ENCODE measurements around the gene SUPV3L1.
"Not testable (repeated sequence)": the region's sequence is repeated elsewhere in the genome, so short reads cannot be mapped to it uniquely, and the experiment has no call there.

Gene SUPV3L1

GRCh38 chr10:69230128-69230527 is 50.1 kb downstream of the SUPV3L1 start:
- no peak for DNase-seq (ENCODE audit: low read depth)

- no peak for DNase-seq (ENCODE audit: low read depth)
These were observed 52.2 kb downstream of the SUPV3L1 start for GRCh38 chr10:69232252-69232651.

- DNase-seq (ENCODE audit: low read depth), result no peak
These were observed 52.9 kb downstream of the SUPV3L1 start for GRCh38 chr10:69232736-69233480.

DNA sequence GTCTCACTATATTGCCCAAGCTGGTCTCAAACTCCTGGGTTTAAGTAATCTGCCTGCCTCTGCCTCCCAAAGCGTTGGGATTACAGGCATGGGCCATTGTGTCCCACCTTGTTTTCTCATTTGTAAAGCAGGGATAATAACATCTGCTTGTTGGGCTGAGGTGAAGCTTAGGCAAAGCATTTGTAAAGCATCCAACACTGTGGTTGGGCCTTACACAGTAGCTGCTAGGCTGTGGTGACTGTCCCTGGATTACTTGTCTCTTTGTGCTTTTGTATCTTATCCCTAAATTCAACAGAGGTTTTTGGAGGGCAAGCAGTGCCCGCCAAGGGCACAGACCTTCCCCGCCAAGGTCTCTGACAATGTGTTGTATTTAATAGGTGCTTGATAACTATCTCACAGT is 54.4 kb downstream of the SUPV3L1 start:
- no peak for DNase-seq (ENCODE audit: low read depth)

- peak; percentile 82 for DNase-seq (ENCODE audit: low read depth)
These were observed 57.6 kb downstream of the SUPV3L1 start for GRCh38 chr10:69237528-69238159.

- DNase-seq (ENCODE audit: low read depth), result no peak
These were observed 59.1 kb downstream of the SUPV3L1 start for GRCh38 chr10:69239136-69239535.

DNA sequence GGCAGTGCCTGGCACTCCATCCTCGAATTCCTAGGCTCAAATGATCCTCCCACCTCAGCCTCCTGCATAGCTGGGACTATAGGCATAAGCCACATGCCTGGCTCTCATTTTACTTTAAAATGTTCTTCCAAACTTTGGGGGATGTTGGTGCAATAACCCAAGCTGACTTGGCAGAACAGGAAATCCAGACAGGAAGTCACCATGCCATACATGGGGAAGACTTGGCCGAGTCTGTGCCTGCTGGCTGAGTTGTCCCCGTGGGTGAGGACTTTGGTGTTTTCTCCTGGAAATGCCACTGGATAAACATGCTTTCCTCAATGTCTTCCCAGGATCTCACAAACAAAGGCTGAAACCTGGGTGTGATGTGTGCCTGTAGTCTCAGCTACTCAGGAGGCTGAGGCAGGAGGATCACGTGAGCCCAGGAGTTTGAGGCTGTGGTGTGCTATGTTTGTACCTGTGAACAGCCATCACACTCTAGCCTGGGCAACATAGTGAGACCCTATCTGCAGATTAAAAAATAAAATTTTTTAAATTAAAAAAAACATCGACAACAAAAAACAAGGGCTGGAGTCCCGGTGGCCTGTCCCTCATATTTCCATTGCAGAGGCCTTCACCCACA is 59.9 kb downstream of the SUPV3L1 start:
- no peak for DNase-seq (ENCODE audit: low read depth)

- DNase-seq (ENCODE audit: low read depth), result no peak
These were observed 60.4 kb downstream of the SUPV3L1 start for GRCh38 chr10:69240455-69240854.

DNA sequence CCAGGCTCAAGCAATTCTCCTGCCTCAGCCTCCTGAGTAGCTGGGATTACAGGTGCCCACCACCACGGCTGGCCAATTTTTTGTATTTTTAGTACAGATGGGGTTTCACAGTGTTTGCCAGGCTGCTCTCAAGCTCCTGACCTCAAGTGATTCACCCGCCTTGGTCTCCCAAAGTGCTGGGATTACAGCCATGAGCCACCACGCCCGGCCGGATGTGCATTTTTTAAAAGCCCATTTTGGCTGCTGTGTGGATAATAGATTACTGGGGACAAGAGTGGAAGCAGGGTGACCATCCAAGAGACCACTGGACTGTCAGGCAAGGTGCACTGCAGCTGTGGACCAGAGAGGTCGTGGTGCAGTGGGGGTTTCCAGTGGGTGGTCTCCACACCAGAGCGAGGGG is 61.5 kb downstream of the SUPV3L1 start:
- no peak for DNase-seq (ENCODE audit: low read depth)

DNA sequence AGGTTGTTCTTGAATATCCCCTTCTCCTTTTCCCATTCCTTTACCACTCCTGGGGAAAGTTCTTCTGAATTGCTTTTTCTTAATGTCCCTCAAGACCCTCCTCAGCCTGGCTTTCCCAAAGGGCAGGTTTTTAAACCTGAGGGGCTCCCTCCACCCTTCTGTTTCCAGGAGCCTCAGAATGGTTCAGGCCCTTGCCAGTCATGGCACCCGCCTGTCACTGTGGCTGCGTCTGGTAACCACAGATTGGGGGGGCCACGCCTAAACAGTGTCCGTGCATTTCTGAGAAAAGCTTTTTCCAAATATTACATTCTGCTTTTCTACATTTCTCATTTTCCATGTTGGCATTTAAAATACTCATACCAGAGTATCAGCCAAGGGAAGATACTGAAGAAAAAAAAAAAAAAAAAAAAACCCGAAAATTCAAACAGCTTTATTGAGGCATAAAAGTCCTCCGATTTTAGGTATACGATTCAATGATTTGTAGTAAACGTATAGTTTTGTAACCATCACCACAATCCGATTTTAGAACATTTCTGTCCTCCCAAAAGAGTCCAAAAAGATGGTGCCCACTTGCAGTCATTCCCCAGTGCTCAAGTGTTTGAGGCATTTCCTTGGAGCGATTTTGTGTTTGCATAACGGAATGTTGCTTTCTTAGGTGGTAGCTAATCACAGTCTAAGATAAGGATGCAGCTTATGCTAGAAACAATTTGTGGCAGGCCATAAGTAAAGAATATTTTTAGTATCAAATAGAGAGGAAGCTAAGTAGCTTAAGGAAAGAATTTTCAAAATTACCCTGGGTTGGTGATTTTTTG is 62.2 kb downstream of the SUPV3L1 start:
- no peak for DNase-seq (ENCODE audit: low read depth)

- DNase-seq (ENCODE audit: low read depth), result no peak
These were observed 62.8 kb downstream of the SUPV3L1 start for GRCh38 chr10:69242852-69243212.

GRCh38 chr10:69243817-69244216 is 63.8 kb downstream of the SUPV3L1 start:
- no peak for DNase-seq (ENCODE audit: low read depth)

GRCh38 chr10:69246036-69246435 is 66.0 kb downstream of the SUPV3L1 start:
- no peak for DNase-seq (ENCODE audit: low read depth)

DNA sequence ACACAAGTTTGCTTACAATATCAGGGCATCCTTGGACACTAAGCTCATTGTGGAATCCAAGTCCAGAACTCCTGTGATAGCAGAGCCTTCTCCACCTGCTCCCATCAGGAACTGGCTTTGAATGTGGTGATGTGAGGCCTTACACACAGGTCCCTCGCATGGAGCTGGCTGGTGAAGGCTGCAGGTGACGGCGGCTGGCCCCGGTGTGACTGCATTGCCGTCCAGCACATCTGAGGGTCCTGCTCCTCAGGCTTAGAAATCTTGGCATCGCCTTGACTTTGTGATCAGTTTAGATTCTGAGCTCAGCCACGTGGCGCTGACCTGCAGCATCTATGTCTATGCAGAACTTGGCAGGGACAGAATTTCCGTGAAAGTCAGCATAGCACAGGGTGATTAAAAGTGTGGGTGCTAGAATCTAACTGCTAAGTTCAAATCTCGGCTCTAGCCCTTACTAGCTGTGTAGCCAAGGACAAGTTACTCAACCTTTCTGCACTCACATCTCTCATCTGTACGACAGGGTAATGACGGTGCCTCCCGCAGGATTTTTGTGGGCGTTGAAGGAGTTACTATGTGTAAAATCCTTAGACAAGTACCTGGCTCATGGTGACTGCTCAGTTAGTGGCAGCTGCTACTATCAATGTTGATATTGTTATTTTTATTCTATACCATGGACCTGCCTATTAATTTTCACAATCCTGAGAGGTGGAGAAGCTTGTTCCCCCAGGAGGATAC is 66.7 kb downstream of the SUPV3L1 start:
- DNase-seq (ENCODE audit: low read depth), result no peak

DNA sequence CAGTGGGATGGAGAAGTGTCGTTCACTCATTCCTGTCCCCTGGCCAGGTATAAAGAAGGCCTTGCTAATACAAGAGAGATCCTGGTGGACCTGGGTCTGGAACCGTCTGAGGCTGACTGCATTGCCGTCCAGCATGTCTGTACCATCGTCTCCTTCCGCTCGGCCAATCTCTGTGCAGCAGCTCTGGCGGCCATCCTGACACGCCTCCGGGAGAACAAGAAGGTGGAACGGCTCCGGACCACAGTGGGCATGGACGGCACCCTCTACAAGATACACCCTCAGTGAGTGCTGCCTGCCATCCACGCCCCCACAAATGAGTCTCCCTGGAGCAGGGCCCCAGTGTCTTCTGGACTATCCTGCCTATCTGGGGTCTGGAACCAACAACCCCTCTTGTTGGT is 67.3 kb downstream of the SUPV3L1 start:
- no peak for DNase-seq (ENCODE audit: low read depth)

DNA sequence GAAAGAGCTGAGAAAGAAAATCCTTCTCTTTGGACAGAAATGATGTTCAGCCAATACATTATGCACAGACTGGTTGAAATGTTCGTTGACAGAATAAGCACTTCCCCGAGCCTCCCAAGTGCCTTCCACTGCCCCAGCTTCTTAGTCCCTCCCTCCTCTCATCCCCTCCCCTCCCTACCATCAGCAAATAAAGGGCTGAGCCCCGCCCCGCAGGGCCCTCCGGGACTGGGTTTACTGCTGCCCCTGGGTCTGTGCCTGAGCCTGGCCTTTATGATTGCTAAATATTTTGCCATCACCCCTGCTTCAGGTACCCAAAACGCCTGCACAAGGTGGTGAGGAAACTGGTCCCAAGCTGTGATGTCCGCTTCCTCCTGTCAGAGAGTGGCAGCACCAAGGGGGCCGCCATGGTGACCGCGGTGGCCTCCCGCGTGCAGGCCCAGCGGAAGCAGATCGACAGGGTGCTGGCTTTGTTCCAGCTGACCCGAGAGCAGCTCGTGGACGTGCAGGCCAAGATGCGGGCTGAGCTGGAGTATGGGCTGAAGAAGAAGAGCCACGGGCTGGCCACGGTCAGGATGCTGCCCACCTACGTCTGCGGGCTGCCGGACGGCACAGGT is 68.2 kb downstream of the SUPV3L1 start:
- no peak for DNase-seq (ENCODE audit: low read depth)

DNA sequence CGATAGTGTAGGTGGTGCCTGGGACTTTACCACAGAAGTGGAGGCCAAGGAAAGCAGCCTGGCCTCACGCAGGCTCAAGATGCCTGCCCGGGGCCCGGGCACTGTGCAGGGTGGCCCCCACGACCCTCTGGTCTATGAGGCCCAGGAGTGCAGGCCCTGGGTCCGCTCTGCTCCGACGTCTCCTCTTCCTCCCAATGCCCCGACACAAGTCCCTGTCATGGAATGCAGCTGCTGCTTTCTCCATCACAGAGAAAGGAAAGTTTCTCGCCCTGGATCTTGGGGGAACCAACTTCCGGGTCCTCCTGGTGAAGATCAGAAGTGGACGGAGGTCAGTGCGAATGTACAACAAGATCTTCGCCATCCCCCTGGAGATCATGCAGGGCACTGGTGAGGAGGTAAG is 70.0 kb downstream of the SUPV3L1 start:
- DNase-seq (ENCODE audit: low read depth), result no peak

GRCh38 chr10:69251417-69251816 is 71.4 kb downstream of the SUPV3L1 start:
- DNase-seq (ENCODE audit: low read depth), result not testable (repeated sequence)

GRCh38 chr10:69253171-69253570 is 73.1 kb downstream of the SUPV3L1 start:
- DNase-seq (ENCODE audit: low read depth), result no peak

DNA sequence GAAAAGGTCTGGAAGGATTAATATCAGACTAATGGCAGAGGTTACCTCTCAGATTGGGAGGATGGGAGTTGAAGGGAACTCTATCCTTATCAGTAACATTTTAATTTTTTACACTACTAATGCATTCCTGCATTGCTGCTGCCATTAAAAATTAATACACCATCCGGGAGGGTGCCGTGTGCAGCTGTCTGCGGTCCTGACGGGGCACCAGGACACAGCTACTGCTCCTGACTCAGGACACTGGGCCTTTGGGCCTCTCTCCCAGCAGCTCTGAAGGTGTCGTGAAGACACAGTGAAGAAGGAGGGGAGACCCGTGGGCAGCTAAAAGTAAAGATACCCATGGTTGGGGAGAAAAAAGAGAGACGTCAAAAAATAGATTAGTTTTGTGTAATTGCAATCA is 74.8 kb downstream of the SUPV3L1 start:
- no peak for DNase-seq (ENCODE audit: low read depth)
